HG03469 (cell line): ENCODE results near the gene SUSD6.
"Not testable (repeated sequence)": the region's sequence is repeated elsewhere in the genome, so short reads cannot be mapped to it uniquely, and the experiment has no call there.

ENCODE experiments used
- ATAC-seq: cut with Tn5 transposase; IDR thresholded peaks from one replicate; pipeline ENCODE4 v1.9.1; 2021; ENCODE audit warnings: mild to moderate bottlenecking, moderate library complexity, moderate number of reproducible peaks; ENCODE audit not compliant: unreplicated experiment

SUSD6 gene

DNA sequence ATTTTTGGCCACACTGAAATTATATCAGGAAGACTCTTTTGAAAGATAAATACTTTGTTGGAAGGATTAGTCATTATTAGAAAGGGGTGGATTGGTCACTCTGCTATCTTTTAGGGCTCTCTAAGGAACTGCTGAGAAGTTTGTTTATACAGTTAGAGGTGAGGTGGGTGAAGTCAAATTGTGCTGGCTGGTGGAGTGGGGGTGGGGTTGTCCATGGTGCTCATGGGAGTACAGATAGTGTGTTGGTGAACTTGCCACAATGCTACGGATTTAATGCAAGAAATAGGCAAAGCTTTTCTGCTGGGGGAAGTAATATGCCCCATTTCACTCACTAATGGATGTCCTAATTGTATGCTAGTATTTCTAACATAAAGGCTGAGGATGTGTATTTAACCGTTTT is 35.8 kb downstream of the SUSD6 start:
- ATAC-seq, result no peak

GRCh38 chr14:69647642-69648041 is 36.2 kb downstream of the SUSD6 start:
- not testable (repeated sequence) for ATAC-seq

- no peak for ATAC-seq
Measured at GRCh38 chr14:69648480-69649451, 37.4 kb downstream of the SUSD6 start.

- no peak for ATAC-seq
Measured at GRCh38 chr14:69650948-69651369, 39.6 kb downstream of the SUSD6 start.

- no peak for ATAC-seq
Measured at GRCh38 chr14:69651664-69652063, 40.3 kb downstream of the SUSD6 start.

- no peak for ATAC-seq
Measured at GRCh38 chr14:69652942-69653684, 41.7 kb downstream of the SUSD6 start.

DNA sequence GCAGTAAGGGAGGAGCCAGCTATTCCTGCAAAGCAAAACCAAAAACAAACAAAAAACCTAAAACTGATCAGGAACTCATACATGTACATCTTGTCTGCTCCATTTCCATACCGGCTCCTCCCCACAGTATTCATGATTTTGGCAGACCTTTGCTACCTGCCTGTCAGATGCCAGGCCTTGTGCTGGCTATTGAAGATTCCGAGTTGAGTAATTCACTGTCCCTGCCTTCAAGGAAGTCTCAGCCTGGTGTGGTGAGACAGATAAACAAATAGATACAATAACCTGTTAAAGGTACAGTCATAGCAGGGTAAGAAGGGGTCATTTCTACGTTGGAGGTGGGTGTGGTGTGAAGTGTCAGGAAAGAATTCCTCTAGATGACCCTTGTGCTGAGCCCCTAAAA is 42.7 kb downstream of the SUSD6 start:
- no peak for ATAC-seq

DNA sequence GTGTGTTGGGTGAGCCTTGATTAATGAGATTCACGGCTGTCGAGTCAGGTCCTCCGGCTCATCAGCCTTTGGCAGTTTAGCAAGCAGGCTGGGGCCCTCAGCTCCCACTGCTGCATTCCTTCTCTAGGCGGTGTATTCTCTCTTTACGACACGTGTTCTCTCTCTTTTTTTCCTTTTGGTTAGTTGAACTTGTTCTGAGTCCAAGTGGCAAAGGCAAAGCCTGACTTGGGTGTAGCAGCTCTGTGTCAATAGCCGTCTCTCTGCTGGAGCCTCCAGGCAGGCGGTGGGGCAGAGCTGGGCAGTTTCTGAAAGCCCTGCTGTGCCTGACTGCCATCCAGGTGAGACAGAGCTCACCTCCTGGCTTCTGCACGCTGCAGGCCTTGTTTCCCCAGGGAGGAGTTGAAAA is 46.6 kb downstream of the SUSD6 start:
- ATAC-seq, result no peak

GRCh38 chr14:69658664-69659261 is 47.4 kb downstream of the SUSD6 start:
- no peak for ATAC-seq

DNA sequence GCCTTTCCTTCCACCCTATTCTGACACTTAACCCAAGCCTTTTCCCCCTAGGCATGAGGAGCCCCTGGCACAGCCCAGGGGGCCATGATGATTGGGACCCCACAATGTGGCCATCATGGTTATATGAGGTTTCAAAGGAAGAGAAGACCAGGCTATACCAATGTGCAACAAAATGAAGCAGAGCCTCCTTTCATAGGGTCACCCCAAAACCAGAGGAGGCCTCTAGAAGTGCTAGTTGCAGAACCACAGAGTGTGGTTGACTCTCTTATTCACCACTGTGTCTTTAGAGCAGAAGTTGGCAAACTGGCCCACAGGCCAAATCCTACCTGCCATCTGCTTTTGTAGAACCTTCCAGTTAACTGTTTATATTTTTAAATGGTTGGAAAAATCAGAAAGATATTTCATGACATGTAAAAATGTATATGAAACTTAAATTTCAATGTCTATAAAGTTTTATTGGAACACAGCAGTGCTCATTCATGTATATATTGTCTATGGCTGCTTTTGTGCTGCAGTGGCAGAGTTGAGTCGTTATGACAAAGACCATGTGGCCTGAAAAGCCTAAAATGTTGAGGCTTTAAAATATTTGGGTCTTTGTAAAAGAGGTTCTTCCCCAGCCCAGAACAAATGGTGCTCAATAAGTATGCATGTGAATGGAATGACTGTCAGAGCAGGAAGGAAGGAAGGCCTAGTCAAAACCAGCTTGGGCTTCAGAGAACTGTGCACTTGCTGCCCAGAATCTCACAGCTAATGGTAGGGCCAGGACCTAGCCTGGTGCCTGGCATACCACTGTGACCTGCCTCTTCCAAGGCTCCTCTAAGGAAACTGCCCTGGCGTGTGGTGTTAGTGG is 49.2 kb downstream of the SUSD6 start:
- ATAC-seq, result no peak

DNA sequence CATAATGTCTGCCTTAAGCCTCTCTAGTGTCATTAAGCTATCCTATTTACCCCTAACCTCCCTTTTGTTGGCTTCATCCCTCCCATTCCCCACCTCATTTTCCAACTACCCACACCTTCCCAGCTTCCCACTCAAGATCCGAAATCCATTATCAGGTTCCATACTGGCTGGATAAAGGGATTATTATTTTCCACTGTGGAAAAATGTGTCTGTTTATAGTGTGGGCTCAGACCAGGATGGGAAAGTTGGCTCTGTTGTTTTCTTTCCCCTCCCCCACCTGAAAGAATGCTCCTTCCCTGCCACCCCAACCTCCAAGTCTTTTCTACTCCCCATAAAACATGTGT is 49.8 kb downstream of the SUSD6 start:
- no peak for ATAC-seq

DNA sequence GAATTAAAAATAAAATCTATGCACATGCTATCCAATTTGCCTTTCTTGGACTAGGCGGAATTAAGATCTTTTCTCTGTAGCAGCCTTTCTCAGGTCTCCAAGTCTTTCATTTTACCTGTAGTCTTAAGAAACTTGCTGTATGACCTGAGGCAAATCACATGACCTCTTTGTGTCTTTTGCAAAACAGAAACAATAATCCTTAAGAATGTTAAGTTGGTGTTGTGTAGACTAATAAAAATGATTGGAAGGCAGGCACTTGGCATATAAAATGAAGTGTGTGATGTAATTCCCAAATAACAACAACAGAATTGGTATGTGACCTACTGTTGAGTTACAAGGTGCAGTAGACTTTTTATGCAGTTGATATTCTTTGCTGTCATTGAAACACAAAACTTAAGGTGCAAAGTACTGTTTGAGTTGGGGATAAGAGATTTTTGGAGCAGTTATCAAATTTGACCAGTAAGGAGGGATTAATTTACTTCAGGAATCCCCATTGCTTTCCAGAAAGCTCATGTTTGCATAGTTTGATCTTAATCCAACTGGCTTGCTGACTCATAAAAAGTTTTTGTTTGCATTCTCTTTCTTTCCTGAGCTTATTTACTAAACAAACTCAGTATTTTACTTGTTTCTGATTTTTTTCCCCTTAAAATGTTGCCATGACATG is 51.4 kb downstream of the SUSD6 start:
- ATAC-seq, result no peak

GRCh38 chr14:69663300-69663643 is 51.9 kb downstream of the SUSD6 start:
- ATAC-seq, result no peak

GRCh38 chr14:69664265-69664664 is 52.9 kb downstream of the SUSD6 start:
- ATAC-seq, result no peak

GRCh38 chr14:69664865-69665526 is 53.6 kb downstream of the SUSD6 start:
- ATAC-seq, result no peak

GRCh38 chr14:69665631-69666030 is 54.2 kb downstream of the SUSD6 start:
- no peak for ATAC-seq

DNA sequence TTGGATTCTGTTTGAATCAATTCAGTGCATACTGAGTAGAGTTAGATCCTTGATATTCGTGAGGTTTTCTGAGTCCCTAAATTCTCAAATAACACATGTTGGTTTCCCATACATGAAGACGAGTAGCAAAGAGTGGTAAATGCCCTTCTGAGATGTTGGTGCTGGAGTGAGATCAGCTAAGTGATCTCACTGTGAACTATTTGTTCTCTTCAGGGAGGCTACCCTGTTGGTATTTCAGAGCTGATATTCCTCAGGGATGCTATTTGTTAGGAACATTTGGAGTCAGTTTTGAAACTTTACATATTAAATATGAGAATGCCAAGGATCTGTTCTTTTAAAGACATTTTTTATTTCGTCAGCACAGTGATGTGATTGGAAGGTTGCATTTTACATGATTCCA is 54.7 kb downstream of the SUSD6 start:
- ATAC-seq, result no peak

GRCh38 chr14:69666690-69667211 is 55.4 kb downstream of the SUSD6 start:
- ATAC-seq, result no peak

GRCh38 chr14:69667938-69668335 is 56.5 kb downstream of the SUSD6 start:
- ATAC-seq, result no peak

GRCh38 chr14:69669375-69669774 is 58.0 kb downstream of the SUSD6 start:
- no peak for ATAC-seq
